ENCODE measurements around the gene EZH2. TPM values are rescaled to one million over a fixed set of nuclear protein-coding genes. Genes with fewer than 3 reads are reported as not detected.

Gene EZH2
- total RNA-seq, 4 donors from 2014 or later: 1.7 to 5.8 (median 2.4) TPM

DNA sequence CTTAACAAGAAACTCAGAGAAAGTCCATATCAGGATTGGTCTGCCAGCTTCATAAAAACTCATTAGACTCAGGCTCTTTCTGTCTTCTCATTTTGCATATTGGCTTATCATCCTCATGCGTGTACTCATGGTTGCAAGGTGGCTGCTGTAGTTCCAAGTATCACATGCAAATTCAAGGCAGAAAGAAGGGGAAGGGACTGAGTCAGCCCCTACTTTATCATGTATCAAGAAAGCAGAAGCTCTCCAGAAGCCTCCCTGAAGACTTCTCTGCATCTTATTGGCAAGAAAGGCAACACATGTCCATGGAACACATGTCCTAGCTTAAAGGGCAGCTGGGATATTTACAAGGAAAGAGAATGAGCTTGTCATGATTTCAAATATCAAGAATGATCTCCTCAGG is 19.4 kb upstream of the EZH2 start:
- TF ChIP-seq, protein P1, sequence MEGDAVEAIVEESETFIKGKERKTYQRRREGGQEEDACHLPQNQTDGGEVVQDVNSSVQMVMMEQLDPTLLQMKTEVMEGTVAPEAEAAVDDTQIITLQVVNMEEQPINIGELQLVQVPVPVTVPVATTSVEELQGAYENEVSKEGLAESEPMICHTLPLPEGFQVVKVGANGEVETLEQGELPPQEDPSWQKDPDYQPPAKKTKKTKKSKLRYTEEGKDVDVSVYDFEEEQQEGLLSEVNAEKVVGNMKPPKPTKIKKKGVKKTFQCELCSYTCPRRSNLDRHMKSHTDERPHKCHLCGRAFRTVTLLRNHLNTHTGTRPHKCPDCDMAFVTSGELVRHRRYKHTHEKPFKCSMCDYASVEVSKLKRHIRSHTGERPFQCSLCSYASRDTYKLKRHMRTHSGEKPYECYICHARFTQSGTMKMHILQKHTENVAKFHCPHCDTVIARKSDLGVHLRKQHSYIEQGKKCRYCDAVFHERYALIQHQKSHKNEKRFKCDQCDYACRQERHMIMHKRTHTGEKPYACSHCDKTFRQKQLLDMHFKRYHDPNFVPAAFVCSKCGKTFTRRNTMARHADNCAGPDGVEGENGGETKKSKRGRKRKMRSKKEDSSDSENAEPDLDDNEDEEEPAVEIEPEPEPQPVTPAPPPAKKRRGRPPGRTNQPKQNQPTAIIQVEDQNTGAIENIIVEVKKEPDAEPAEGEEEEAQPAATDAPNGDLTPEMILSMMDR (IDR thresholded peaks at IDR 0.05): no peak
- no peak for DNase-seq (ENCODE audit: low spot score)
- ATAC-seq (ENCODE audit: low FRiP score): no peak

DNA sequence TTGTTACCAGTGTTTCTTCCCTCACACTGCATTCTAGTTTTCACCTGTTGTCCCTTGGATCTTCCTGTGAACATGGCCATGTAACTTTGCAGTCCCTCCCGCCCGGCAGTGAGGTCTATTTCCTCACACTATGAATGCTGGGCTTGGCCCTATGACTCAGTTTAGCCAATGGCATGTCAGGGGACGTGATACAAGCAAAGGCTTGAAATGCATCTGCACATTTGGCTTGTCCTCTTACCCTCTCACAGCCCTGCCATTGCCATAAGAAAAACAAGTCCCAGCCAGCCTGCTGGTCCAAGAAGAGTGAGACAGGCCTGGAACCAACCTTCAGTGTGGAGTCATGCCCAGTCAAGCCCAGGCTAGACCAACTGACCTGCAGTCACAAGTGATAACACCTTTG is 17.1 kb upstream of the EZH2 start:
- TF ChIP-seq, protein P1 (IDR thresholded peaks at IDR 0.05): no peak
- ATAC-seq (ENCODE audit: low FRiP score) (no peak), DNase-seq (ENCODE audit: low spot score) (no peak)

DNA sequence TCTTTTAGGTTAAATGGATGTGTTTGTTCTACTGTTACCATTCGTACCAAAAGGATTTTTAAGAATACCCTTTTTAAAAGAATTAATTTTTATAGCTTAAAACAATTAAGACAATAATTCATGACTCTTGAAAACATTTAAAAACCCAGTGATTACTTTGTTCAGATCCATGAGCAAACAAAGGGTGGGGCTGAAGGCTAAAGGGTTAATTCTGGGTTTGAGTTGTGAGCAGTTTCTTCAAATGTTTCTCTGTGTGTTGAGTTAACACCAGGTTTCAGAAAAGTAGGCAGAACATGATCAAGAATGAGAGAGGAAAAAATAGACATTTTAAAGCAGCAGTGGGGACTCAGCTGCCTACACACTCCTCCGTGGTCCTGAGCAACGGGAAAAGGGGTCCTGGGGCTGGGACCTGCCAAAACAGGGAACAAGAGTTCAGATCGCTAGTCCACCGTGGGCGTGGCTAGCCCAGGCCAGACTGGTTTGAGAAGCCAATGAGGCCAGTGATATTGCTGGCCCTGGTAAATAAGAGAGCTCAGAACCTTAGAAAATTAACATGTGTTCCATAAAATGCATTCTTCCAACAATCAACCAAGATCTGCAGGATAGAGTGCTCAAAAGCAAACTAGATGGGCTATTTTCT is 14.9 kb upstream of the EZH2 start:
- TF ChIP-seq, protein P1 (IDR thresholded peaks at IDR 0.05): no peak
- ATAC-seq (ENCODE audit: low FRiP score) (no peak), DNase-seq (ENCODE audit: low spot score) (no peak)

DNA sequence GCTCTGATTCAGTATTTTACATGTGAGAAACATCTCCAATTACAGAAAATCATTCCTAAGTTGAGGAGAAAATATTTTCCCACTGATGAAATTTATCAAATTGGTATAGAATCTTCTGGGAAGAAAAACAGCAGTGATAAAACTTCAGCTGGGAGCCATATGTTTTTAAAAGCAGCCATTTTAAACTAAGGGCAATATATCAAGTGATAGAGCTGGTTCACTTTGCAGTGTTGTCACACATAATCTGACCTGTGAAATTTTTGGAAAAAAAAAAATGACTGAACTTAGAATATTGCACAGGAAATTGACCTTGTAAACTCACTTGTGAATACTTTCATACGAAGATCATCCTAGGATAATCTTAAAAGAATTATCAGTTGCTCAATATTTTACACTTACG is 10.5 kb upstream of the EZH2 start:
- TF ChIP-seq, protein P1 (IDR thresholded peaks at IDR 0.05): no peak
- ATAC-seq (ENCODE audit: low FRiP score) (no peak), DNase-seq (ENCODE audit: low spot score) (no peak)

DNA sequence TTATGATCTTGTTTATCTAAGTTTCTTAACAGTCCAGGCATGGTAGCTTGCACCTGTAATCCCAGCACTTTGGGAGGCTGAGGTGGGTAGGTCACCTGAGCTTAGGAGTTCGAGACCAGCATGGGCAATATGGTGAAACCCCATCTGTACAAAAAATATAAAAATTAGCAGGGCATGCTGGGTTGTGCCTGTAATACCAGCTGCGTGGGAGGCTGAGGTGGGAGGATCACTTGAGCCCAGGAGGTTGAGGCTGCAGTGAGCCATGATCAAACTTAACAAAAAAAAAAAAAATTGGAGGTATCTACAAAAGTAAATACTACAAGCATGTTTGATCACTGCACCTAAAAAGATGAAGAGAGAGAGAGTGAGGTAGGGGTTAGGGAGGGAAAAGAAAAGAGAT is 9.0 kb upstream of the EZH2 start:
- TF ChIP-seq, protein P1 (IDR thresholded peaks at IDR 0.05): no peak
- no peak for ATAC-seq (ENCODE audit: low FRiP score)
- no peak for DNase-seq (ENCODE audit: low spot score)

DNA sequence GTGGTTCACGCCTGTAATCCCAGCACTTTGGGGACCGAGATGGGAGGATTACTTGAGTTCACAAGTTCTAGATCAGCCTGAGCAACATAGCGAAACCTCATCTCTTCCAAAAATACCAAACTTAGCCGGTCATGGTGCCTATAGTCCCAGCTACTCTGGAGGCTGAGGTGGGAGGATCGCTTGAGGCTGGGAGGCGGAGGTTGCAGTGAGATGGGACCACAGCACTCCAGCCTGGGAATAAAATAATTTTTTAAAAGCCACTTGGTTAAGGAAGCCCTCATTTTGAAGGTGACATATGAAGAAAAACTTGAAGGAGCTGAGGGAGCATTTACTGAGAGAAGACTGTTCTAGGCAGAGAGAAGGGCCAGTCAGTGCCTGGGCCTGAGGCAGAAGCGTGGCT is 4.2 kb upstream of the EZH2 start:
- TF ChIP-seq, protein P1 (IDR thresholded peaks at IDR 0.05): no peak
- no peak for ATAC-seq (ENCODE audit: low FRiP score)

DNA sequence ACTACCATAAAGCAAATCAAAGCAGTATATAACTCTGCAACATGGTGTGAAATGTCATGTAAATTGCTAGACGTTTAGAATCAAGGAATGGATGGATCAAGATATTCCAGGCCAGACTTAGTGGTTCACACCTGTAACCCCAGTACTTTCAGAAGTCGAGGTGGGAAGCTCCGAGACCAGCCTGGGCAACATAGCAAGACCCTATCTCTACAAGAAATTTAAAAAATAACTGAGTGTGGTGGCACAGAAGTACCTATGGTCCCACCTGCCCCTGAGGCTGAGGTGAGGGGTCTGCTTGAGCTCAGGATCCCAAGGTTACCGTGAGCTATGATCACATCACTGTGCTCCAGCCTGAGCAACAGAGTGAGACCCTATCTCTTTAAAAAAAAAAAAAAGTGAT is 2.8 kb upstream of the EZH2 start:
- no peak for DNase-seq (ENCODE audit: low spot score)
- no peak for ATAC-seq (ENCODE audit: low FRiP score)
- TF ChIP-seq, protein P1 (IDR thresholded peaks at IDR 0.05): no peak

More for the DNA sequence above, 4.2 kb upstream of the EZH2 start:
- DNase-seq (ENCODE audit: low spot score): no peak

Data from omental fat pad (tissue), 4 donors.